Neuronal stem cell (in vitro differentiated cells): Measurements from ENCODE around the gene TFAP2E.

Experiments
- DNase-seq: peaks from one replicate; pipeline ENCODE4 v3.0.0-alpha.2; 2013; ENCODE audit warnings: low spot score
- H2AFZ ChIP-seq: one replicate; pipeline ENCODE4 v1.6.1; 2013; ENCODE audit warnings: mild to moderate bottlenecking, low read length, inconsistent platforms
- H2AK5ac ChIP-seq: 2 replicates; pipeline ENCODE4 v1.6.1; 2013; ENCODE audit warnings: low read depth, mild to moderate bottlenecking, inconsistent platforms, low read length, moderate library complexity, mixed read lengths
- H2BK120ac ChIP-seq: 2 replicates; pipeline ENCODE4 v1.6.1; 2013; ENCODE audit warnings: low read depth, mild to moderate bottlenecking, inconsistent platforms, low read length, moderate library complexity, mixed read lengths
- H2BK12ac ChIP-seq: one replicate; pipeline ENCODE4 v1.6.1; 2013; ENCODE audit warnings: low read length, inconsistent platforms
- H2BK15ac ChIP-seq: 2 replicates; pipeline ENCODE4 v1.6.1; 2013; ENCODE audit warnings: mild to moderate bottlenecking, low read length, inconsistent platforms, mixed read lengths
- H2BK5ac ChIP-seq: one replicate; pipeline ENCODE4 v1.6.1; 2013; ENCODE audit warnings: inconsistent platforms, mild to moderate bottlenecking, low read length, moderate library complexity
- H3K14ac ChIP-seq: one replicate; pipeline ENCODE4 v1.6.1; 2013; ENCODE audit warnings: low read length, inconsistent platforms
- H3K18ac ChIP-seq: 2 replicates; pipeline ENCODE4 v1.6.1; 2013; ENCODE audit warnings: low read length, inconsistent platforms
- H3K23ac ChIP-seq: 2 replicates; pipeline ENCODE4 v1.6.1; 2013; ENCODE audit warnings: low read depth, mild to moderate bottlenecking, mixed read lengths, low read length, inconsistent platforms; ENCODE audit not compliant: poor library complexity
- H3K27ac ChIP-seq: replicated peaks from 3 replicates; pipeline ENCODE4 v1.5.1; 2013; ENCODE audit warnings: low read length, inconsistent platforms
- H3K27me3 ChIP-seq, 3 experiments: 2 replicates each; pipeline ENCODE4 v1.6.1; 2013; ENCODE audit warnings: low read length in 3 of 3, mild to moderate bottlenecking in 2 of 3, inconsistent platforms in 1 of 3, low read depth in 1 of 3, mixed read lengths in 1 of 3, moderate library complexity in 1 of 3; ENCODE audit not compliant: control insufficient read depth in 3 of 3, insufficient read depth in 3 of 3
- H3K36me3 ChIP-seq, 2 donors: replicated peaks in 1 of 2; 2 replicates each; pipeline ENCODE4 v1.6.1; 2013; ENCODE audit warnings: low read length in 2 of 2; ENCODE audit not compliant: control insufficient read depth in 2 of 2, insufficient read depth in 2 of 2
- H3K4ac ChIP-seq: 2 replicates; pipeline ENCODE4 v1.6.1; 2013; ENCODE audit warnings: inconsistent platforms, mild to moderate bottlenecking, low read length, moderate library complexity
- H3K4me1 ChIP-seq, 2 donors: 1 replicate in 1 of 2; 2 replicates in 1 of 2; pipeline ENCODE4 v1.6.1; 2013; ENCODE audit warnings: low read length in 2 of 2, low read depth in 1 of 2; ENCODE audit not compliant: control insufficient read depth in 2 of 2, insufficient read depth in 1 of 2
- H3K4me2 ChIP-seq: one replicate; pipeline ENCODE4 v1.6.1; 2013; ENCODE audit warnings: mild to moderate bottlenecking, low read length, inconsistent platforms; ENCODE audit not compliant: insufficient read depth, poor library complexity, severe bottlenecking
- H3K4me3 ChIP-seq, 2 donors: 2 replicates each; pipeline ENCODE4 v1.5.1; 2013; ENCODE audit warnings: low read length in 2 of 2, mild to moderate bottlenecking in 2 of 2, inconsistent platforms in 1 of 2, moderate library complexity in 1 of 2
- H3K79me1 ChIP-seq: one replicate; pipeline ENCODE4 v1.6.1; 2013; ENCODE audit warnings: low read depth, mild to moderate bottlenecking, inconsistent platforms, low read length, moderate library complexity
- H3K9ac ChIP-seq: one replicate; pipeline ENCODE4 v1.6.1; 2013; ENCODE audit warnings: mild to moderate bottlenecking, low read depth, low read length, inconsistent platforms; ENCODE audit not compliant: poor library complexity
- H3K9me3 ChIP-seq, 2 donors: replicated peaks in 1 of 2; 2 replicates each; pipeline versions ENCODE3 to v1.6.1; 2013; ENCODE audit warnings: low read length in 2 of 2, mild to moderate bottlenecking in 2 of 2, inconsistent platforms in 1 of 2, low read depth in 1 of 2, mixed read lengths in 1 of 2, moderate library complexity in 1 of 2; ENCODE audit not compliant: control insufficient read depth in 2 of 2, insufficient read depth in 1 of 2
- H4K8ac ChIP-seq: one replicate; pipeline ENCODE4 v1.6.1; 2013; ENCODE audit warnings: low read depth, mild to moderate bottlenecking, inconsistent platforms, low read length, moderate library complexity
- H4K91ac ChIP-seq: one replicate; pipeline ENCODE4 v1.6.1; 2013; ENCODE audit warnings: low read length, low read depth, mild to moderate bottlenecking, inconsistent platforms; ENCODE audit not compliant: poor library complexity
- WGBS, 2 donors: extraction: QIAGEN DNeasy Blood & Tissue Kit; methylation state at CpG; one replicate each; pipeline ENCODE4 v1.1.7; 2013; ENCODE audit warnings: missing lambda C conversion rate in 2 of 2, mixed read lengths in 1 of 2; ENCODE audit not compliant: insufficient read length in 2 of 2, insufficient replicate concordance in 1 of 2; ENCODE audit errors: extremely low coverage in 2 of 2; 5-methylcytosine and 5-hydroxymethylcytosine counted together

Gene TFAP2E

DNA sequence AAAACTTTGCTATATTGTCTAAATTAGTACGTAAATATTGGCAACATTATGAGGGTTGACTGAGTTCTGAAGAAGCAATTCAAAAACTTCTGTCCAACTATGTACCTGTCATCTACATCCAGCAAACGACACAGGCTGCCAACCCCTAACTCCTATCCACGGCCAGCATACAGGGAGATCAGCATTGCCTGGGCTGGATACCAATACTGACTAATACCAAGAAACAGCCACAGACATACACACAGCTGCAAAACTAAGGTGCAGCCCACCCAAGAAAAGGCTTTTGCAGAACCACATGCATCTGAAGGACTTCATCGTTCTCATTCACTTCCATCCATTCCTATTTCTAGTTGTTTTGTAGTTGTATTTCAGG, 17.9 kb upstream of the TFAP2E start:
- H3K9ac ChIP-seq, result no peak overlapping the region
- H2AFZ ChIP-seq, result no peak overlapping the region
- H3K36me3 ChIP-seq, result peaks cover 4 to 45% of the 10 kb centered on the region in 2 donors
- no peak overlapping the region for H3K4ac ChIP-seq
- H3K4me2 ChIP-seq, result no peak overlapping the region
- no peak overlapping the region for H4K91ac ChIP-seq
- H3K9me3 ChIP-seq, result no peaks in the 10 kb centered on the region
- WGBS, 2 donors, result no CpG with 5 or more reads among the region's 4 CpGs
- no peak overlapping the region for H4K8ac ChIP-seq
- H2BK5ac ChIP-seq, result no peak overlapping the region
- peaks cover 11 to 27% of the 10 kb centered on the region in 2 donors for H3K4me1 ChIP-seq
- DNase-seq, result no peak
- H3K79me1 ChIP-seq, result peaks cover 3% of the 10 kb centered on the region
- H2BK15ac ChIP-seq, result no peak overlapping the region
- no peak overlapping the region for H3K27ac ChIP-seq
- no peak overlapping the region for H2AK5ac ChIP-seq
- no peaks in the 10 kb centered on the region for H3K27me3 ChIP-seq
- no peak overlapping the region for H3K4me3 ChIP-seq
- no peak overlapping the region for H2BK120ac ChIP-seq
- no peak overlapping the region for H3K14ac ChIP-seq
- H3K18ac ChIP-seq, result no peak overlapping the region
- no peak overlapping the region for H3K23ac ChIP-seq
- H2BK12ac ChIP-seq, result no peak overlapping the region

- Histone ChIP-seq H3K14ac (no peak overlapping the region), H2BK12ac (no peak overlapping the region), H3K27me3 (no peaks in the 10 kb centered on the region), H2AFZ (no peak overlapping the region), H4K91ac (no peak overlapping the region), H2BK120ac (no peak overlapping the region), H3K36me3 (peaks cover 3 to 42% of the 10 kb centered on the region in 2 donors), H2BK15ac (no peak overlapping the region), H2AK5ac (no peak overlapping the region), H3K27ac (no peak overlapping the region), H3K23ac (no peak overlapping the region), H3K9ac (no peak overlapping the region), H3K79me1 (peaks cover 3% of the 10 kb centered on the region), H4K8ac (no peak overlapping the region), H3K4ac (no peak overlapping the region), H3K18ac (no peak overlapping the region), H3K4me3 (peak overlapping the region in 1 of 2 donors; percentile 94), H3K4me2 (no peak overlapping the region), H2BK5ac (no peak overlapping the region), H3K9me3 (no peaks in the 10 kb centered on the region), H3K4me1 (peaks cover 11 to 27% of the 10 kb centered on the region in 2 donors)
- DNase-seq, result no peak
- no CpG with 5 or more reads among the region's 10 CpGs for WGBS, 2 donors
These were observed 17.3 kb upstream of the TFAP2E start for GRCh38 chr1:35555601-35556477.

DNA sequence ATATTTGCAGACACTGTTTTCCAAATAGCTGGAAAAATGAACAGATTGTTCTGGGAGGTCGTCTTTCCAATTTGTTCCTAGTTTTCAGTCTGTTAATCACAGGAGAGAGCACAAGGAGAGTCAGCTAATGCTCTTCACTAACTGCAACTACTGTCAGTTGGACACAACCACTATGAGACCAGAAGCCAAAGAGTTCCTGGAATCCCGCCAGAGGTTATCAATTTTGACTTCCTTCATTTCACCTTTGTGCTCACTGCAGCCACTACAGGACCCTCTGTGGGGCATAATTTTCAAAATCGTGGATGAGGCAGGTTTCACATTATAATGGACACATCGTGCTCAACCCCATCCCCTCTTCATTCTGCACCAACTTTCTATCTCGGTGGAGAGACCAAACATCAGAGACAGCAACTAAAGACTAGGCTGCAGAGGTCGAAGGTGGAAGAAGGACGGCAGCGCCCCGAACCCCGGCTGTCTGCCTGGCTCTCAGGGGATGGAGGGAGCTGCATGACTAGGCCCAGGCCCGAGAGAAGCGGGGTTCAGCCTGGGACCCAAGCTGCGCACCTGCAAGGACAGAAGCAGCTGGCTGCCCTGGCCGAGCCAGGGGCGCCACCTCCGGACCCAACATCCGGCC, 16.5 kb upstream of the TFAP2E start:
- Histone ChIP-seq H2AFZ (peak overlapping the region; percentile 99), H3K14ac (no peak overlapping the region), H2BK12ac (no peak overlapping the region), H3K79me1 (peaks cover 5% of the 10 kb centered on the region), H3K27me3 (no peaks in the 10 kb centered on the region), H3K4ac (no peak overlapping the region), H4K8ac (no peak overlapping the region), H3K18ac (peak overlapping the region; percentile 73), H2AK5ac (no peak overlapping the region), H3K9me3 (no peaks in the 10 kb centered on the region), H3K9ac (peak overlapping the region; percentile 99), H2BK15ac (no peak overlapping the region), H3K4me2 (peak overlapping the region; percentile 79), H3K23ac (peak overlapping the region; percentile 99), H3K4me3 (peak overlapping the region; percentile 87 to 94), H3K27ac (peak overlapping the region; percentile 98), H4K91ac (peak overlapping the region; percentile 3), H2BK120ac (no peak overlapping the region), H2BK5ac (peak overlapping the region; percentile 100), H3K36me3 (peaks cover 9 to 43% of the 10 kb centered on the region in 2 donors), H3K4me1 (peaks cover 11 to 27% of the 10 kb centered on the region in 2 donors)
- WGBS, 2 donors, result no CpG with 5 or more reads among the region's 17 CpGs
- DNase-seq, result no peak

DNA sequence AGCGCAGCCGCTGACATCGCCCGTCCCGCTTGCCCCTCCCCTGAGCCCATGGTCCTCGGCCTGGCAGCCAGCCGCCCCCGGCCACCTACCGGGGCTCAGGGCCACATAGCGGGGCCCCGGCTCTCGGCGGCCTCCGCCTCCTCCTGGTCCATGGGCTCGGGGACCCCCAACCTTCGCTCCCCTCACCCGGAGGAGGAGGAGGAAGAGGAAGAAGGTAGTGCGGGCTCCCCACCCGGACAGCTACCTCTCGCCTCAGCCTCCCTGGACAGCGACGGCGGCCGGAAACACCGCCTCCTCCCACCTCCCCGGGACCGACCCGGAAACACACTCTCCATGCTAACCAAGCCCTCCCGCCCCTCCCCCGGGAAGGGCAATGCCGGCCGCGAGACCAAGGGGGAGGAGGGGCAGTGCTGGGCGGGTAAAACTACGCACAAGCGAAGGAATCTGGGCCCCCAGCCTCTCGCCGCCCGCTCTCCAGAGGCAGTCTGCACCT, 15.9 kb upstream of the TFAP2E start, which contains the start of gene KIAA0319L:
Gene KIAA0319L (minus strand): TSS at position 286 of the 493 bp plus-strand sequence. CDS start 2,912 bp downstream, outside the sequence.
- peak within 1 kb of the TSS; percentile 3 for H4K91ac ChIP-seq
- H3K23ac ChIP-seq, result peak within 1 kb of the TSS; percentile 99
- no peak for DNase-seq
- H3K27me3 ChIP-seq, result no peaks in the 10 kb centered on the region
- H2BK120ac ChIP-seq, result peak within 1 kb of the TSS; percentile 99
- H4K8ac ChIP-seq, result no peak within 1 kb of the TSS
- H2BK12ac ChIP-seq, result no peak within 1 kb of the TSS
- no CpG with 5 or more reads among the region's 39 CpGs for WGBS, 2 donors
- peaks cover 10 to 43% of the 10 kb centered on the region in 2 donors for H3K36me3 ChIP-seq
- peak within 1 kb of the TSS; percentile 99 for H3K14ac ChIP-seq
- H2AK5ac ChIP-seq, result peak within 1 kb of the TSS; percentile 36
- peak within 1 kb of the TSS; percentile 90 for H3K4ac ChIP-seq
- H3K4me2 ChIP-seq, result peak within 1 kb of the TSS; percentile 90
- H3K27ac ChIP-seq, result peak within 1 kb of the TSS; percentile 98
- peak within 1 kb of the TSS; percentile 88 to 94 for H3K4me3 ChIP-seq
- H3K4me1 ChIP-seq, result peaks cover 11 to 27% of the 10 kb centered on the region in 2 donors
- H3K79me1 ChIP-seq, result peaks cover 5% of the 10 kb centered on the region
- H2BK15ac ChIP-seq, result peak within 1 kb of the TSS; percentile 85
- peak within 1 kb of the TSS; percentile 100 for H2BK5ac ChIP-seq
- H3K18ac ChIP-seq, result peak within 1 kb of the TSS; percentile 100
- H2AFZ ChIP-seq, result peak within 1 kb of the TSS; percentile 99
- peak within 1 kb of the TSS; percentile 99 for H3K9ac ChIP-seq
- no peaks in the 10 kb centered on the region for H3K9me3 ChIP-seq
